Neural progenitor cell (in vitro differentiated cells): ENCODE data around the gene KRTAP9-9.

ENCODE experiments used
- EZH2 ChIP-seq: fragments of 200-600 bp; sonication (generic); IDR thresholded peaks from 2 replicates; pipeline ENCODE4 v1.6.1; 2017; ENCODE audit warnings: antibody characterized with exemption, mild to moderate bottlenecking, moderate library complexity
- TF ChIP-seq, protein P1 (sequence below): fragments of 200-600 bp; sonication (generic); IDR thresholded peaks from 2 replicates; pipeline ENCODE4 v1.5.1; 2017; ENCODE audit warnings: antibody characterized with exemption, mild to moderate bottlenecking

GRCh38 chr17:41230094-41230493, 25.1 kb upstream of the KRTAP9-9 start:
- TF ChIP-seq, protein P1, sequence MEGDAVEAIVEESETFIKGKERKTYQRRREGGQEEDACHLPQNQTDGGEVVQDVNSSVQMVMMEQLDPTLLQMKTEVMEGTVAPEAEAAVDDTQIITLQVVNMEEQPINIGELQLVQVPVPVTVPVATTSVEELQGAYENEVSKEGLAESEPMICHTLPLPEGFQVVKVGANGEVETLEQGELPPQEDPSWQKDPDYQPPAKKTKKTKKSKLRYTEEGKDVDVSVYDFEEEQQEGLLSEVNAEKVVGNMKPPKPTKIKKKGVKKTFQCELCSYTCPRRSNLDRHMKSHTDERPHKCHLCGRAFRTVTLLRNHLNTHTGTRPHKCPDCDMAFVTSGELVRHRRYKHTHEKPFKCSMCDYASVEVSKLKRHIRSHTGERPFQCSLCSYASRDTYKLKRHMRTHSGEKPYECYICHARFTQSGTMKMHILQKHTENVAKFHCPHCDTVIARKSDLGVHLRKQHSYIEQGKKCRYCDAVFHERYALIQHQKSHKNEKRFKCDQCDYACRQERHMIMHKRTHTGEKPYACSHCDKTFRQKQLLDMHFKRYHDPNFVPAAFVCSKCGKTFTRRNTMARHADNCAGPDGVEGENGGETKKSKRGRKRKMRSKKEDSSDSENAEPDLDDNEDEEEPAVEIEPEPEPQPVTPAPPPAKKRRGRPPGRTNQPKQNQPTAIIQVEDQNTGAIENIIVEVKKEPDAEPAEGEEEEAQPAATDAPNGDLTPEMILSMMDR, result no peak
- no peak for TF ChIP-seq EZH2
